ENCODE results near the gene FKBP5. TPM values are rescaled to one million over a fixed set of nuclear protein-coding genes. Genes with fewer than 3 reads are reported as not detected.
A peak's percentile ranks its signal among the peaks of the same experiment; 100 is the strongest.

Gene FKBP5
- total RNA-seq, 1 donor, result 5.1 TPM

DNA sequence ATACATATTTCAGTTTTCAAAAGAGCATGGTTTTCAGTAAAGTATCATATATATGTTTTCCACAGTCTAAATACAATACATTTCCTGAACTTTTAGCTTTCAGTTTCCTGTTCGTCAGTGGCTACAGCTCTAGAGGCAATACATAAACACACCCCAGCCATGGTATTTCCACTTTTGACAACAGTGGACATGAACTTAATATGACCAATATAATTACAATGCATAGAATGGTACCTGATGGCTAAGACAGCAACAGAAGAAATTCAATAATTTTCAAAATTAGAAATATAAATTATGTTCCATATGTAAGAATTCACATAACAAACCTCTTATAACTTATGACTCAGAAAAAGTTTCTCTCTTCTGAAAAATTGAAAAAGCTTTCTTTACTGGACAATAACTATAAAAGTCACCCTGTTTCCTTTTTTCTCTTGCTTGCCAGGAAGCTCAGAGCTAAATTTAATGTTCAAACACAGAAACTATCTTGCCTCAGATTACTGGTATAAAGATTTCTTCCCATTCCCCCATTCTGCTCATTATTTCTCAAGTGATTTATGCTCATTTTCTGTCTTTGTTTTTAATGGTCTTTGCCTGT, 19.2 kb downstream of the FKBP5 start:
- peak; percentile 73 for DNase-seq (ENCODE audit: insufficient read length, low spot score, missing footprints)
- Histone ChIP-seq H3K9me3 (ENCODE audit: low read depth, low read length) (no peaks in the 10 kb centered on the region), H3K36me3 (ENCODE audit: insufficient read depth, low read length) (no peaks in the 10 kb centered on the region), H4K20me1 (ENCODE audit: insufficient read depth, low read length) (no peaks in the 10 kb centered on the region), H3K79me2 (ENCODE audit: insufficient read depth, low read length) (peaks cover 48% of the 10 kb centered on the region), H3K27ac (ENCODE audit: low read depth, low read length) (peak overlapping the region; percentile 83), H3K4me3 (ENCODE audit: insufficient read depth, low read length) (peak overlapping the region; percentile 52), H2AFZ (ENCODE audit: low read length) (peak overlapping the region; percentile 76), H3K27me3 (ENCODE audit: insufficient read depth, low read length) (no peaks in the 10 kb centered on the region), H3K4me2 (ENCODE audit: insufficient read depth, low read length) (peak overlapping the region; percentile 63), H3K4me1 (ENCODE audit: insufficient read depth, low read length) (peaks cover 32% of the 10 kb centered on the region)
- TF ChIP-seq, protein P1, sequence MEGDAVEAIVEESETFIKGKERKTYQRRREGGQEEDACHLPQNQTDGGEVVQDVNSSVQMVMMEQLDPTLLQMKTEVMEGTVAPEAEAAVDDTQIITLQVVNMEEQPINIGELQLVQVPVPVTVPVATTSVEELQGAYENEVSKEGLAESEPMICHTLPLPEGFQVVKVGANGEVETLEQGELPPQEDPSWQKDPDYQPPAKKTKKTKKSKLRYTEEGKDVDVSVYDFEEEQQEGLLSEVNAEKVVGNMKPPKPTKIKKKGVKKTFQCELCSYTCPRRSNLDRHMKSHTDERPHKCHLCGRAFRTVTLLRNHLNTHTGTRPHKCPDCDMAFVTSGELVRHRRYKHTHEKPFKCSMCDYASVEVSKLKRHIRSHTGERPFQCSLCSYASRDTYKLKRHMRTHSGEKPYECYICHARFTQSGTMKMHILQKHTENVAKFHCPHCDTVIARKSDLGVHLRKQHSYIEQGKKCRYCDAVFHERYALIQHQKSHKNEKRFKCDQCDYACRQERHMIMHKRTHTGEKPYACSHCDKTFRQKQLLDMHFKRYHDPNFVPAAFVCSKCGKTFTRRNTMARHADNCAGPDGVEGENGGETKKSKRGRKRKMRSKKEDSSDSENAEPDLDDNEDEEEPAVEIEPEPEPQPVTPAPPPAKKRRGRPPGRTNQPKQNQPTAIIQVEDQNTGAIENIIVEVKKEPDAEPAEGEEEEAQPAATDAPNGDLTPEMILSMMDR (IDR thresholded peaks at IDR 0.05; ENCODE audit: extremely low read depth, low read depth, low read length), result no peak

DNA sequence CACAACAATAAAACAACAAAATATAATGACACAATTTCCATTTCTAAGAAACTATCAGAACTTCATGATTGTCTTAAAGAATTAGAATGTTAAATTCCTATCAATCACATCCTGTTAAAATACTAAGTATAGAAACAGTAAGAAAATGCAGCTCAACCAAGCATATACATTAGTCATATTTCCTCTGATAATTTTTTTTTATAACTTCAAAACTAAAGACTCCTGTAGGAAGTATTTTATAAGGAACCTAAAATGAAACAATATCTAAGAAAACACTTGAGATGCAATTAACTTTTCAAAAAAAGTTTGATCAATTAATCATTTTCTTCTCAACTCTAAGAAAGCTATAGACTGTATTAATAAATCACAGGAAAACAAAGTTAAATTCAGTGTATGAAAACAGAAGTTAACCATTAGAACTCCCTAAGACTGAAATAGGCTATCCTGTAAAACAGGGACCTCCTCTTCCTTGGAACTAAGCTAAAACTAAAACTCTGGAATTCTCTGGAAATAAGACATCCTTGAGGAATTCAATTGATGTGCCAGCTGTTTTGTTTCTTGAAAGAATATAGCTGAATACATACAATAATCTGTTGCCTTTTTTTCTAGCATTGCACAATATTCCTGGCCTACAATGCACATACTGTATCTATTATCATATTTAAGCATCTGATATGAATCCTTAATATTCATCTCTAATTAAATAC, 19.8 kb downstream of the FKBP5 start:
- Histone ChIP-seq H3K36me3 (ENCODE audit: insufficient read depth, low read length) (no peaks in the 10 kb centered on the region), H3K27ac (ENCODE audit: low read depth, low read length) (peak overlapping the region; percentile 83), H2AFZ (ENCODE audit: low read length) (peak overlapping the region; percentile 76), H3K27me3 (ENCODE audit: insufficient read depth, low read length) (no peaks in the 10 kb centered on the region), H3K79me2 (ENCODE audit: insufficient read depth, low read length) (peaks cover 43% of the 10 kb centered on the region), H3K4me1 (ENCODE audit: insufficient read depth, low read length) (peaks cover 38% of the 10 kb centered on the region), H3K4me2 (ENCODE audit: insufficient read depth, low read length) (peak overlapping the region; percentile 63), H3K4me3 (ENCODE audit: insufficient read depth, low read length) (peak overlapping the region; percentile 52), H4K20me1 (ENCODE audit: insufficient read depth, low read length) (no peaks in the 10 kb centered on the region), H3K9me3 (ENCODE audit: low read depth, low read length) (no peaks in the 10 kb centered on the region)
- TF ChIP-seq, protein P1 (IDR thresholded peaks at IDR 0.05; ENCODE audit: extremely low read depth, low read depth, low read length), result no peak
- peak; percentile 4 for DNase-seq (ENCODE audit: insufficient read length, low spot score, missing footprints)

DNA sequence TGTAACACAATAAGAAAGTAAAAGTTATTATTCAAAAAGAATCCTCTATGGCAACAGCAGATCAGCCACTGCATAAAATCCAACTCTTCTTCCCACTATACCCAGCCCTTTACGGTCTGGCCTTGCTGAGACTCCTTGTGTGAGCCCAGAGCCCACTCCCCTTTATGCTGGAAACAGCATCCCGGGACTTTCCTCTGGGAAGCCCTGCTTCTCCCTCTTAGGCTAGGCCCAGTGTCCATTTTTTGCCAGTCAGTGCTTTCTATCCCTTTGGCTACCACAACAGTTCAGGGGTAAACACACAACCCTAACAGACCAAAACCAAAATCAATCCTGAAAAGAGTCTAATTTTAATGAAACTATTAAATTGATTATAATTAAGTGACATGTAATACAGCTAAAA, 20.6 kb downstream of the FKBP5 start:
- H3K9me3 ChIP-seq (ENCODE audit: low read depth, low read length), result no peaks in the 10 kb centered on the region
- H2AFZ ChIP-seq (ENCODE audit: low read length), result peak overlapping the region; percentile 93
- H3K4me2 ChIP-seq (ENCODE audit: insufficient read depth, low read length), result peak overlapping the region; percentile 63
- H3K27me3 ChIP-seq (ENCODE audit: insufficient read depth, low read length), result no peaks in the 10 kb centered on the region
- no peak for DNase-seq (ENCODE audit: insufficient read length, low spot score, missing footprints)
- TF ChIP-seq, protein P1 (IDR thresholded peaks at IDR 0.05; ENCODE audit: extremely low read depth, low read depth, low read length), result no peak
- peak overlapping the region; percentile 83 for H3K27ac ChIP-seq (ENCODE audit: low read depth, low read length)
- H4K20me1 ChIP-seq (ENCODE audit: insufficient read depth, low read length), result no peaks in the 10 kb centered on the region
- H3K4me1 ChIP-seq (ENCODE audit: insufficient read depth, low read length), result peaks cover 46% of the 10 kb centered on the region
- no peaks in the 10 kb centered on the region for H3K36me3 ChIP-seq (ENCODE audit: insufficient read depth, low read length)
- H3K79me2 ChIP-seq (ENCODE audit: insufficient read depth, low read length), result peaks cover 45% of the 10 kb centered on the region
- H3K4me3 ChIP-seq (ENCODE audit: insufficient read depth, low read length), result no peak overlapping the region

DNA sequence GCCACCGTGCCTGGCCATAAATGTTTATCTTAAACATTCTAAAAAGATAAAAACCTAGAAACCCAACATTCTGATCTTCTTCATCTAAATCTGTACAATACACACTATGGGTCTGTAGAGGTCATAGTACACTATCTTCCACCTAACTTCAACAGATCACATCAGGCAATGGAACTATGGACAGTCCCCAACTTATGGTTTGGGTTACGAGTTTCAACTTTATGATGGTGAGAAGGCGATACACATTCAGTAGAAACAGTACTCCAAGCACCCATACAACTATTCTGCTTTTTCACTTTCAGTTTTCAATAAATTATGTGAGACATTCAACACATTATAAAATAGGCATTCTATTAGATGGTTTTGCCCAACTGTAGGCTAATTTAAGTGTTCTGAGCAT, 23.1 kb downstream of the FKBP5 start:
- H3K4me3 ChIP-seq (ENCODE audit: insufficient read depth, low read length), result no peak overlapping the region
- no peaks in the 10 kb centered on the region for H4K20me1 ChIP-seq (ENCODE audit: insufficient read depth, low read length)
- H3K4me1 ChIP-seq (ENCODE audit: insufficient read depth, low read length), result peaks cover 50% of the 10 kb centered on the region
- no peak overlapping the region for H3K27ac ChIP-seq (ENCODE audit: low read depth, low read length)
- peak overlapping the region; percentile 41 for H3K4me2 ChIP-seq (ENCODE audit: insufficient read depth, low read length)
- no peak for DNase-seq (ENCODE audit: insufficient read length, low spot score, missing footprints)
- H3K27me3 ChIP-seq (ENCODE audit: insufficient read depth, low read length), result no peaks in the 10 kb centered on the region
- TF ChIP-seq, protein P1 (IDR thresholded peaks at IDR 0.05; ENCODE audit: extremely low read depth, low read depth, low read length), result no peak
- no peaks in the 10 kb centered on the region for H3K36me3 ChIP-seq (ENCODE audit: insufficient read depth, low read length)
- H3K79me2 ChIP-seq (ENCODE audit: insufficient read depth, low read length), result peaks cover 39% of the 10 kb centered on the region
- H3K9me3 ChIP-seq (ENCODE audit: low read depth, low read length), result no peaks in the 10 kb centered on the region
- H2AFZ ChIP-seq (ENCODE audit: low read length), result peak overlapping the region; percentile 25

Measured in osteoblast (primary cell).